GM18951 (cell line): ENCODE measurements around the gene ERCC1.

Experiments
- POLR2A ChIP-seq: IDR thresholded peaks from 4 replicates; pipeline ENCODE4 v1.6.1; 2011; ENCODE audit warnings: mild to moderate bottlenecking; ENCODE audit not compliant: insufficient read length, insufficient read depth; ENCODE audit errors: extremely low read depth
- in situ Hi-C: fragments of 300-500 bp; cut with MboI; formaldehyde crosslinking; loops from one replicate; pipeline ENCODE4 v1.12.0; 2022; ENCODE audit warnings: low sequenced_read_pairs, mixed read lengths, inconsistent platforms; ENCODE audit not compliant: unreplicated experiment

ERCC1 gene

GRCh38 chr19:45364696-45365095 lies 59.0 kb downstream of the ERCC1 start:
- no peak for TF ChIP-seq POLR2A
- in situ Hi-C loops = no loop called here

DNA sequence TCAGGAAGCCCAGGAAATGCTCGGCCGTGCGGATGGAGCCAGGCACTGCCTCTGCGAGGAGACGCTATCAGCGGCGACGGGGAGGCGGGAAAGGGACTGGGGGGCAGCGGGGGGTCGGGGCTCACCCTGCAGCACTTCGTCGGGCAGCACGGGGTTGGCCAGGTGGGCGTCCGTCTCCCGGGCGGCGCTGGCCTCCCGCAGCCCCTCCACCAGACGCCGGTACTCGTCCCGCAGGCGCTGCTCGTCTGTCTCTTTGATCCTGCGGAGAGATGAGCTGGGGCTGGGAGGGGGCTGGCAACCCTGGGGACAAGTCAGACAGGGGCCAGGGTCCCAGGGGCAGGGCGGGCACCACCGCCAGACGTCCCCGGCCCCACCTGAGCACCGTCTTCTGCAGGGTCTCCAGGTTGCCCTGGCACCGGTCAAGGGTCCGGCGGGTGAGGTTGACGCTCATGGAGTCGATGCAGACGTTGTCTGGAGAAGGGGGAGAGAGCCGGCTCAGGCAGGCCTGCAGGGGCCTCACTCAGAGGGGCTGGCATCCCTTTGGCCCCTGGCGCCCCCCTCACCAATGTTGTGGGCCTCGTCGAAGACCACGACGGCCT lies 59.8 kb downstream of the ERCC1 start:
- in situ Hi-C loops = no loop called here
- TF ChIP-seq POLR2A = no peak

DNA sequence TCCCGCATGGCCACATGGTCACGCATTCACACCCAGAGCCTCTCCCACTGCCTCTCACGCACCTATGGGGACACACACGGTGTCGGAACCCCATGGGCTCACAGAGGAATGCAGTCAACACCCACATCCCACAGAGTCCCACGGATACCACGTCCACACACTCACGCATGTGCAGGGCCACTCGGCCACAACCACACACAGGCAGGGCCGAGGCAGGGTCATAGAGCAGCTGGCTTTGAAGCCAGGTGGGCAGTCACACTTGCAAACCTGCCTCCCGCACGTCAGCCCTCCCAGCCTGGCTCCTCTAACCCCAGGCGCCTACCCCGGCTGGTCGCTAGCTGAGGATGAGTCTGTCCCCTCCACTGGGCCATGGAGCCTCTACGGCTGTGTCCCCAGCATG lies 61.4 kb downstream of the ERCC1 start:
- in situ Hi-C loops = no loop called here
- TF ChIP-seq POLR2A = no peak

DNA sequence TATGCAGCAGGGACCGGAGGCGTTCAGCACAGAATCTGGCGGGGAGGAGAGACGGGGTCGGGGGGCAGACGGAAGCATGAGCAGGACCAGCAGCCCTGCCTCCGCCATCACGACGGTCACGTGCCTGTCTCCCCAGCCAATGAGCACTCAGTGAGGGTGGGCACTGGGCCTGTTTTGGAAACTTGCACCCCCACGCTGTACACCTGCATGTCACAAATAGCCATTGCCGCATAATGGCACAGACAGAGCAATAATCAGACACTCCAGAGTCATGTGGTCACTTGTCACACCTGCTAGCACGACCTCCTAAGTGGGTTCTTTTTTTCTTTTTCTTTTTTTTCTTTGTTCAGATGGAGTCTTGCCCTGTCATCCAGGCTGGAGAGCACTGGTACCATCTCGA lies 62.1 kb downstream of the ERCC1 start:
- in situ Hi-C loops = no loop called here
- no peak for TF ChIP-seq POLR2A

GRCh38 chr19:45358213-45358792 lies 65.4 kb downstream of the ERCC1 start:
- TF ChIP-seq POLR2A = no peak
- in situ Hi-C loops = no loop called here

DNA sequence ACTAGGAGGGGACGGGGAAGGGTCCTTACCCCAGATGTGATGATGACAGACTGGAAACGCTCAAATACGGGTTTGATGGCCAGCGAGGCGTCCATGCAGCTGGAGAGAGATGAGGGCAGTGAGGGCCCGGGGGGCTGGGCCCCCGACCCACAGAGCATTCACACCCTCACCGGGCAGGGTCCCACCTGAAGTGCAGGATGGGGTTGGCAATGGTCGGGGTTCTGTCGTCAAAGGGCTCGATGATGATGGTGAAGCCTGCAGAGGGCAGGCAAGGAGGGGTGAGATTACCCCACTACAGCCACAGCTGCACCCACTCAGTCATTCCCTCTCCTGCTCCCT lies 66.3 kb downstream of the ERCC1 start:
- in situ Hi-C loops = no loop called here
- no peak for TF ChIP-seq POLR2A
